ENCODE data around the gene LCE2B. TPM values are rescaled to one million over a fixed set of nuclear protein-coding genes. Genes with fewer than 3 reads are reported as not detected.
"Not testable (repeated sequence)": the region's sequence is repeated elsewhere in the genome, so short reads cannot be mapped to it uniquely, and the experiment has no call there.

Gene LCE2B
- total RNA-seq, 1 donor from 2014 or later = not detected

- H3K36me3 ChIP-seq = no peaks in the 10 kb centered on the region
- no peaks in the 10 kb centered on the region for H3K9me3 ChIP-seq (replicated peaks)
- H3K27ac ChIP-seq (replicated peaks) = no peak overlapping the region
- no peak for DNase-seq
- no peaks in the 10 kb centered on the region for H3K27me3 ChIP-seq (ENCODE audit: low read depth)
- no peak for TF ChIP-seq CTCF (IDR thresholded peaks at IDR 0.05; ENCODE audit: borderline replicate concordance)
- intact Hi-C loops (cut with micrococcal nuclease) = no loop called here
- H3K4me3 ChIP-seq = no peak overlapping the region
- no peaks in the 10 kb centered on the region for H3K4me1 ChIP-seq
These were observed 12.9 kb upstream of the LCE2B start for GRCh38 chr1:152673016-152673415.

- DNase-seq; H3K4me1 ChIP-seq; H3K4me3 ChIP-seq; H3K36me3 ChIP-seq; H3K27ac ChIP-seq (replicated peaks); H3K9me3 ChIP-seq (replicated peaks); intact Hi-C loops (cut with micrococcal nuclease): not testable (repeated sequence)
- H3K27me3 ChIP-seq (ENCODE audit: low read depth) = peaks cover 15% of the 10 kb centered on the region
These were observed 10.9 kb upstream of the LCE2B start, which contains the start of gene LCE2C for GRCh38 chr1:152674983-152675382. Gene LCE2C (plus strand): TSS chr1:152675279. CDS start chr1:152676016, 737 bp downstream.

GRCh38 chr1:152679459-152679858 lies 6.5 kb upstream of the LCE2B start:
- intact Hi-C loops (cut with micrococcal nuclease) = no loop called here
- no peaks in the 10 kb centered on the region for H3K36me3 ChIP-seq
- TF ChIP-seq CTCF (IDR thresholded peaks at IDR 0.05; ENCODE audit: borderline replicate concordance) = no peak
- H3K9me3 ChIP-seq (replicated peaks) = no peaks in the 10 kb centered on the region
- H3K27me3 ChIP-seq (ENCODE audit: low read depth) = peaks cover 15% of the 10 kb centered on the region
- DNase-seq = no peak
- H3K27ac ChIP-seq (replicated peaks) = no peak overlapping the region
- H3K4me1 ChIP-seq = no peaks in the 10 kb centered on the region
- no peak overlapping the region for H3K4me3 ChIP-seq

GRCh38 chr1:152681616-152682015 lies 4.3 kb upstream of the LCE2B start:
- Histone ChIP-seq H3K4me1 (no peaks in the 10 kb centered on the region), H3K4me3 (no peak overlapping the region), H3K27me3 (ENCODE audit: low read depth) (peaks cover 15% of the 10 kb centered on the region), H3K27ac (replicated peaks) (no peak overlapping the region), H3K36me3 (no peaks in the 10 kb centered on the region), H3K9me3 (replicated peaks) (no peaks in the 10 kb centered on the region)
- DNase-seq = no peak
- intact Hi-C loops (cut with micrococcal nuclease) = no loop called here
- TF ChIP-seq CTCF (IDR thresholded peaks at IDR 0.05; ENCODE audit: borderline replicate concordance) = no peak

GRCh38 chr1:152683846-152684245 lies 2.1 kb upstream of the LCE2B start:
- no peak for DNase-seq
- no peak for TF ChIP-seq CTCF (IDR thresholded peaks at IDR 0.05; ENCODE audit: borderline replicate concordance)
- no peak overlapping the region for H3K27ac ChIP-seq (replicated peaks)
- no peaks in the 10 kb centered on the region for H3K36me3 ChIP-seq
- H3K9me3 ChIP-seq (replicated peaks) = no peaks in the 10 kb centered on the region
- H3K27me3 ChIP-seq (ENCODE audit: low read depth) = peaks cover 12% of the 10 kb centered on the region
- intact Hi-C loops (cut with micrococcal nuclease) = no loop called here
- H3K4me3 ChIP-seq = no peak overlapping the region
- H3K4me1 ChIP-seq = no peaks in the 10 kb centered on the region

- H3K4me1 ChIP-seq = no peaks in the 10 kb centered on the region
- intact Hi-C loops (cut with micrococcal nuclease) = no loop called here
- H3K27ac ChIP-seq (replicated peaks) = no peak within 1 kb of the TSS
- no peak for DNase-seq
- no peaks in the 10 kb centered on the region for H3K27me3 ChIP-seq (ENCODE audit: low read depth)
- no peaks in the 10 kb centered on the region for H3K36me3 ChIP-seq
- TF ChIP-seq CTCF (IDR thresholded peaks at IDR 0.05; ENCODE audit: borderline replicate concordance) = no peak
- peaks cover 4% of the 10 kb centered on the region for H3K9me3 ChIP-seq (replicated peaks)
- H3K4me3 ChIP-seq = no peak within 1 kb of the TSS
These were observed 12.0 kb downstream of the LCE2B start, which contains the start of gene LCE2A for GRCh38 chr1:152697701-152698600. Gene LCE2A (plus strand): TSS chr1:152698345. CDS start chr1:152698902, 557 bp downstream.
